ENCODE results near the gene CDC14B.

CDC14B gene

GRCh38 chr9:96619491-96620180, at the start of gene CDC14B:
Gene CDC14B, minus strand, starts transcription at chr9:96619843. Its CDS starts 465 bp downstream, at chr9:96619378.
- TF ChIP-seq EZH2phosphoT487 (IDR thresholded peaks at IDR 0.05; ENCODE audit: borderline replicate concordance, low read length) (no peak), CTCF (IDR thresholded peaks at IDR 0.05; ENCODE audit: low read depth, low read length, poor library complexity, severe bottlenecking) (no peak)
- Histone ChIP-seq H3K4me1 (ENCODE audit: control insufficient read depth, low read length) (no peaks in the 10 kb centered on the region), H3K9me3 (ENCODE audit: control insufficient read depth, insufficient read depth, low read length) (no peaks in the 10 kb centered on the region), H3K27me3 (ENCODE audit: control insufficient read depth, low read length) (peaks cover 7% of the 10 kb centered on the region; the same call in 1 of the 2 replicates), H3K9me2 (replicated peaks; ENCODE audit: control insufficient read depth, low read length) (no peaks in the 10 kb centered on the region), H3K36me3 (ENCODE audit: control insufficient read depth, low read length) (no peaks in the 10 kb centered on the region), H3F3A (ENCODE audit: control insufficient read depth, insufficient read depth) (no peaks in the 10 kb centered on the region), H3K79me2 (ENCODE audit: control insufficient read depth, low read length) (no peaks in the 10 kb centered on the region), H3K4me2 (ENCODE audit: low read length) (no peak within 1 kb of the TSS), H4K20me1 (ENCODE audit: control insufficient read depth, insufficient read depth, low read depth, low read length) (no peaks in the 10 kb centered on the region), H3K27ac (ENCODE audit: low read depth, low read length) (no peak within 1 kb of the TSS), H3K4me3 (ENCODE audit: low read length) (no peak within 1 kb of the TSS)

GRCh38 chr9:96668868-96669534, 49.4 kb upstream of the CDC14B start:
- H3K79me2 ChIP-seq (ENCODE audit: control insufficient read depth, low read length): no peaks in the 10 kb centered on the region
- no peak overlapping the region for H3K27ac ChIP-seq (ENCODE audit: low read depth, low read length)
- no peaks in the 10 kb centered on the region for H3K27me3 ChIP-seq (ENCODE audit: control insufficient read depth, low read length)
- no peaks in the 10 kb centered on the region for H3K36me3 ChIP-seq (ENCODE audit: control insufficient read depth, low read length)
- H3F3A ChIP-seq (ENCODE audit: control insufficient read depth, insufficient read depth): no peaks in the 10 kb centered on the region
- H3K9me2 ChIP-seq (replicated peaks; ENCODE audit: control insufficient read depth, low read length): no peaks in the 10 kb centered on the region
- H4K20me1 ChIP-seq (ENCODE audit: control insufficient read depth, insufficient read depth, low read depth, low read length): no peaks in the 10 kb centered on the region
- H3K9me3 ChIP-seq (ENCODE audit: control insufficient read depth, insufficient read depth, low read length): no peaks in the 10 kb centered on the region
- H3K4me3 ChIP-seq (ENCODE audit: low read length): no peak overlapping the region
- H3K4me1 ChIP-seq (ENCODE audit: control insufficient read depth, low read length): no peaks in the 10 kb centered on the region
- H3K4me2 ChIP-seq (ENCODE audit: low read length): no peak overlapping the region
- TF ChIP-seq EZH2phosphoT487 (IDR thresholded peaks at IDR 0.05; ENCODE audit: borderline replicate concordance, low read length): no peak

GRCh38 chr9:96667363-96667728, 47.7 kb upstream of the CDC14B start:
- no peaks in the 10 kb centered on the region for H3K9me2 ChIP-seq (replicated peaks; ENCODE audit: control insufficient read depth, low read length)
- TF ChIP-seq CTCF (IDR thresholded peaks at IDR 0.05; ENCODE audit: low read depth, low read length, poor library complexity, severe bottlenecking) (no peak), EZH2phosphoT487 (IDR thresholded peaks at IDR 0.05; ENCODE audit: borderline replicate concordance, low read length) (no peak)
- no peak overlapping the region for H3K4me2 ChIP-seq (ENCODE audit: low read length)
- no peaks in the 10 kb centered on the region for H3K36me3 ChIP-seq (ENCODE audit: control insufficient read depth, low read length)
- no peaks in the 10 kb centered on the region for H3K4me1 ChIP-seq (ENCODE audit: control insufficient read depth, low read length)
- H3K27me3 ChIP-seq (ENCODE audit: control insufficient read depth, low read length): no peaks in the 10 kb centered on the region
- no peaks in the 10 kb centered on the region for H3F3A ChIP-seq (ENCODE audit: control insufficient read depth, insufficient read depth)
- H3K4me3 ChIP-seq (ENCODE audit: low read length): no peak overlapping the region
- no peaks in the 10 kb centered on the region for H3K9me3 ChIP-seq (ENCODE audit: control insufficient read depth, insufficient read depth, low read length)
- no peak overlapping the region for H3K27ac ChIP-seq (ENCODE audit: low read depth, low read length)
- H4K20me1 ChIP-seq (ENCODE audit: control insufficient read depth, insufficient read depth, low read depth, low read length): no peaks in the 10 kb centered on the region
- no peaks in the 10 kb centered on the region for H3K79me2 ChIP-seq (ENCODE audit: control insufficient read depth, low read length)
